Measurements from ENCODE around the gene KSR2.
"Not testable (repeated sequence)": the region's sequence is repeated elsewhere in the genome, so short reads cannot be mapped to it uniquely, and the experiment has no call there.

The KSR2 gene

DNA sequence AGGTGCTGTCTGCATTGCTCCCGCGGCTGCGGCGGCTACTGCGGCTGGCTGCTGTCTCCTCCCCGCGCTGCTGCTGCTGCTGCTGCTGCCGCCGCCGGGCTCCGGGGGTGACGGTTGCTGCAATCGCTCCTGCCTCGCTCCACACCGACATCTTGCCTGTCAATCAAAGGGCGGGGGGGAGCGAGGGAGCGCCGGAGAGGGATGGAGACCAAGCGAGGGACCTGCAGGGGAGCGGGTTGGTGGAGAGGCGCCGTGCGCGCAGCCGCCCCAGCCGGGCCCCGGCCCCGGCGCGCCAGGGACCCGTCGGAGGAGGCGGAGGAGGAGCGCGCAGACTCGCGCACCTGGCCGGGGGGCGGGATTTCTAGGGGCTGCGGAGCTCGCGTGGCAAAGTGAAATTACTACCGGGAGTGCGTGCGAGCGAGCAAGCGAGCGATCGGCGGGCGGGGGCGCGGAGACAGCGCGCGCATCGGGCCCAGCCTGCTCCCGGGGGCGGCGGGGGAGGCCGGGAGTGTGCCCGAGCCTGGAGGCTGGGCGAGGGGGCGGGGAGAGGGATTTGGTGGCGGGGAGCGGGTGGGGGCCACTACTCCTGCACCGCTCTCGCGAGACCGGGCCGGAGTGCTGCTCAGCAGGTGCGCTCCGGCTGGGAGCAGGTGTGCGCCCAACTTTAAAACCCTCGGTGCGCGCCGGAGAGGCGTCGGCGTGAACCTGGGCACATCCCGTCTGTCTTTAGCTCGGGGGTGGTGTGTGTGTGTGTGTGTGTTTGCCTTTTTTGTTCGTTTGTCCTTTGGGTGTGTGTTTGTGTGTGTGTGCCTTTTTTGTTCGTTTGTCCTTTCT lies at the start of gene KSR2:
KSR2 (minus strand) TSS at position 165 of the 834 bp plus-strand sequence. CDS start 735 bp downstream, outside the sequence.
- peak in 3 of 4 experiments; percentile 25 to 51 (median 30) for DNase-seq (ENCODE audit: low read depth in 4 of 4, low spot score in 1 of 4)

DNA sequence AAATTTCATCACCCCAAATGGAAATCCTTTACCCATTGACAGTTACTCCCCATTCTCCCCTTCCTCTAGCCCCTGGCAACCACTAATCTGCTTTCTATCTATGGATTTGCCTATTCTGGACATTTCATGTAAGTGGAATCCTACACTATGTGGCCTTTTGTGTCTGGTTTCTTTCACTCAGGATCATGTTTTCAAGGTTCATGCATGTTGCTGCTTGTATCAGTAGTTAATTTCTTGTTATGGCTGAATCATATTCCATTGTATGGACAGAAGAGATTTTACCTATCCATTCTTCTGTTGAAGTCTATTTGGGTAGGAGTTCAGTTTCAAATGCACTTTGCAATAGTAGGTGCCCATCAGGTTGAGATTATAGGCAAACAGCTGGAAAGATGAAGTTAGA lies 49.1 kb upstream of the KSR2 start:
- no peak for DNase-seq (ENCODE audit: low read depth in 4 of 4, low spot score in 1 of 4)

DNA sequence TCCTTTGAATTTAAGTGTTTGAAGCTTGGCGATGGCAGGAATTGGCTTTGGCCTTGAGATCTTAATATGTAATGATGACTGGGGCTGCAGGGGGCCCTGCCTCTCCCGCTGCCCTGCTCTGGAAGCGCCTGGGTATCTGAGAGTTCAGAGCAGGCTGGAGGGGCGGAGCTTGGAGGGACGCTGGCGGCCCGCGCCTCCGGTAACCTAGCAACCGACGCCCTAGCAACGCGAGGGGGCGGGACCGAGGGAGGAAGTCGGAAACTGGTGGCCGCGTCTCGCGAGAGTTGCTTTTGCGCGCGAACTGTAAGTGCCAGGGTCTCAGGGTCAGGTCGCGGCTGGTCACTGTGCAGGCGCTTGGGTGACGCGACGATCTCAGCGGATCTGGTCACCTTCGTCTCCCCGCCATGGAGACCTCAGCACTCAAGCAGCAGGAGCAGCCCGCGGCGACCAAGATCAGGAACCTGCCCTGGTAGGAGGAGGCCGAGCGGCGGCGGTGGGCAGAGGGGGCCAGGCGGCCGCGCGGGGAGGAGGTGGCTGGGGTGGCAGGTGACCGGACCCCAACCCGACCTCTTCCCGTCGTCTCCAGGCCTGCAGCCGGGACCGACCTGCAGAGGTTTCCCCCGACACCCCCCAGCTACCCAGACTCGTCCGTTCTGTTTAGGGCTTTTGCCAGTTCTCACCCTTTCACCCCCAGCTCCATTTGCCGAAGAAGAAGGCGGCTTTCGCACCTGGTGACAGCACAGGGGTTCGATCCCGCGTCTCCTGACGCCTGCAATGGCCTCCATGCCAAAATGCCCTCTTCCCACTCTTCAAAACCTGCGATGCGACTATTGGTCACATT lies 47.9 kb upstream of the KSR2 start, which contains the start of gene RFC5:
RFC5 (plus strand) TSS at position 280 of the 841 bp plus-strand sequence; CDS start at position 405, 125 bp downstream.
- peak; percentile 96 to 99 (median 96) for DNase-seq (ENCODE audit: low read depth in 4 of 4, low spot score in 1 of 4)

DNA sequence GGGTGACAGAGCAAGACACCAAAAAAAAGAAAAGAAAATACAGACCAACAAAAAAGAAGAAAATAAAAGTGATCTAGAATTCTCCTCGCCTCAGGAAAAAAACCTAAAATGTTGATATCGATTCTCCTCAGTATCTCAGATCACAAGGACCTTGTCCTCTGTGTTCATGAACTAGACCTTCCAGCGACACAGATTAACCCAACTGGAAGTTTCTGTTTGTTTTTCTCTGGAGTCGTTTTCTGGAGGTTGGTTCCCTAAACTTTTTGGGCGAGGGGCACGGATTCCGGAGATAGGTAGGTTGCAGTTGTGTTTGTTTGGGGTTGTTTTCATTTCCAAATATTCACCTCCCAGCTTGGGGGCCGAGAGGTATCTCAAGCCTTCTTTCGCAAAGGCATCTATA lies 47.2 kb upstream of the KSR2 start:
- no peak for DNase-seq (ENCODE audit: low read depth in 4 of 4, low spot score in 1 of 4)

DNA sequence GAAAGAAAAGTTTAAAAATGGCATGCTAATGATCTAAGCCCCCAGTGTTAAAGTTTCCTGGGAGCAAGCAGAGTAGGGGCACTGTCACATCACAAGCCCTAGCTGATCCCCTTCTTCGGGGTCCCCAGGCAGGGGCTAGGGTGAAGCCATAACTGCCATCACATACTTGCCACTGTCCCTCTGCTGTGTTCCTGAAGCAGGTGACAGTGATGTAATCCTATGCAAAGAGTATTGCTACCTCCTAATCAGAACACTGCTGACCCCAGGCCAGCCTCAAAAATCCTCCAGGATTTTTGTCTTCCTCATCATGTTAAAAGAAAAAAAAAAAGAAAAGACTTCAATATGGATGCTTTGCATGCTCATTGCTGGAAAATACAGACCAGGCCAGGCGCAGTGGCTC lies 46.5 kb upstream of the KSR2 start:
- DNase-seq (ENCODE audit: low read depth in 4 of 4, low spot score in 1 of 4), result no peak

DNA sequence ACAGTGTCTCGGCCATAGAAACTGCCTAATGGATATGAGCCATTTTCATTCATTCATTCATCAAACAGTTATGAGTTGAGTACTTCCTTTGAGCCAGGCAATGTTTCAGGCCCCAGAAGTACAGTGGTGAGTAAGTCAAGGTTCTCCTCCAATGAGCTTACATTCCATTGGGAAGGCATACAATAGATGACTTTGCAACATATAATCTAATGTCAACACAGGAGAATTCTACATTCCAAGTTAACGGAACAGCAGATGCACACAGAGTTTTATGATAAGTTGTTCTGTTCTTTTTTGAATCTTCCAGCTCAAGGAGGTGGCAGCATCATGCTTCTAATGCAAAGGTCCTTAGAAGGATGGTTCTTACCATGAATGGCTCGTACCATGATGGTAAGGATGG lies 44.5 kb upstream of the KSR2 start:
- no peak for DNase-seq (ENCODE audit: low read depth in 4 of 4, low spot score in 1 of 4)

DNA sequence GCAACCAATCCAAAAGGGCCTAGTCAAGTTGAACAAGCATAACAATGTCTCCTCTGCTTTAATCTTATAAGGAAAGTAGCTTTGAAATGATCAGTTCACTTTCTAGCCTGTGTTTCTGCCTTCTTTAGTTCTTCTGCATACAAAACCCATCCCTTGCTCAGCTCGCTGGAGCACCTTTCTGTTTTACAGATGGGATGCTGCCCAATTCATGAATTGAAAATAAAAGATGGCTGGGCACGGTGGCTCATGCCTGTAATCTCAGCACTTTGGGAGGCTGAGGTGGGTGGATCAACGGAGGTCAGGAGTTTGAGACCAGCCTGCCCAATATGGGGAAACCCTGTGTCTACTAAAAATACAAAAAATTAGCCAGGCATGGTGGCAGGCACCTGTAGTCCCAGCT lies 43.2 kb upstream of the KSR2 start:
- no peak for DNase-seq (ENCODE audit: low read depth in 4 of 4, low spot score in 1 of 4)

DNA sequence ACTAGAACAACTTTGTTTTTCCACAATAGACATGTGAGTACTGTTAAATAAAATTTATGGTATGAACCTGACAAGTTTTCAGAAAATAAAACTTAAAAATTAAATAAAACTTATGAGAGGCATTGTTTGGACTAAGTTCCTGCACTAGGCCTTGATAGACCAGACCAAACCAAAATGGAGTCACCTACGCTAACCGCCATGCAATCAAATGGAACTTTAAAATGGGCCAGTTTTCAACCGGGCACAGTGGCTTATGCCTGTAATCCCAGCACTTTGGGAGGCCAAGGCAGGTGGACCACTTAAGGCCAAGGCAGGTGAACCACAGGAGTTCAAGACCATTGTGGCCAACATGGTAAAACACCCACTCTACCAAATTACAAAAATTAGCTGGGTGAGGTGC lies 42.6 kb upstream of the KSR2 start:
- DNase-seq (ENCODE audit: low read depth in 4 of 4, low spot score in 1 of 4), result no peak

DNA sequence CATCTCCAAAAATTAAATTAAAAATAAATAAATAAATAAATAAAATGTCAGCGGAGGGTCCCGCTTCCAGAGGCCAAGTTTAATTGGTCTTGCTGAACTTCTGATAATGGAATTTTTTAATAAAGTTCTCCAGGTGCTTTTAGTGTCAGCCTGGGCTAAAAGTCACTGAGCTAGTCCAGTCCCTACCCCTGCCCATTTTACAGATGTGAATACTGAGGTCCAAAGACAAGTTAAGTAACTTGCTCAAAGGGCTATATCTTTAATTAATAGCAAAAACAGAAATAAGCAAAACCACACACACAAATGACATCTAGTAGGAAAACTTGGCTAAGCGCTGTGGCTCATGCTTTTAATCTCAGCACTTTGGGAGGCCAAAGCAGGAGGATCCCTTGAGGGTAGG lies 42.1 kb upstream of the KSR2 start:
- DNase-seq (ENCODE audit: low read depth in 4 of 4, low spot score in 1 of 4), result no peak

DNA sequence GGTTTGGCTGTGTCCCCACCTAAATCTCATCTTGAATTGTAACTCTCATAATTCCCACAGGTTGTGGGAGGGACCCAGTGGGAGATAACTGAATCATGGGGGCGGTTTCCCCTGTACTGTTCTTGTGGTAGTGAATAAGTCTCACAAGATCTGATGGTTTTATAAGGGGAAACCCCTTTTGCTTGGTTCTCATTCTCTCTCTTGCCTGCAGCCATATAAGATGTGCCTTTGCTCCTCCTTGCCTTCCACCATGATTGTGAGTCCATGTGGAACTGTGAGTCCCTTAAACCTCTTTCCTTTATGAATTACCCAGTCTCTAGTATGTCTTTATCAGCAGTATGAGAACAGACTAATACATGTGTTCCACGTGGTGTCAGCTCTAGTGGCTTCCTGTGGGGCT lies 31.0 kb upstream of the KSR2 start:
- not testable (repeated sequence) for DNase-seq (ENCODE audit: low read depth in 4 of 4, low spot score in 1 of 4)

DNA sequence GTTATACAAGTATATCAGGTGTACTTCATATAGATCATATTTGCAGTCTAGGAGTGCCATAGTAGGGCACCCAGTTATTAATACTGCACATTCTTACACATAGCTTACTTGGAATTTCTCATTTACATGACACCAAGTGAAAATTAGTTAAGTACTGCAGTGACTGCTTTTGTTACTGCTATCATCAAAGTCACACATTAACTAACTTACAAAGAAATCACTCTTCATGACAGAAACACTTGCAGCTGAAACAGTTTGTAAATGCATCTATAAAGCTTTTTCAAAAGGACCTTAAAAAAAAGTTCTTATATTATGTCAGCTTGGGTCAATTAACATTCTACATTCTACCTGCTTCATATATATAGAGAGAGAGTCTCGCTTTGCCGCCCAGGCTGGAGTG lies 29.9 kb upstream of the KSR2 start:
- no peak for DNase-seq (ENCODE audit: low read depth in 4 of 4, low spot score in 1 of 4)

DNA sequence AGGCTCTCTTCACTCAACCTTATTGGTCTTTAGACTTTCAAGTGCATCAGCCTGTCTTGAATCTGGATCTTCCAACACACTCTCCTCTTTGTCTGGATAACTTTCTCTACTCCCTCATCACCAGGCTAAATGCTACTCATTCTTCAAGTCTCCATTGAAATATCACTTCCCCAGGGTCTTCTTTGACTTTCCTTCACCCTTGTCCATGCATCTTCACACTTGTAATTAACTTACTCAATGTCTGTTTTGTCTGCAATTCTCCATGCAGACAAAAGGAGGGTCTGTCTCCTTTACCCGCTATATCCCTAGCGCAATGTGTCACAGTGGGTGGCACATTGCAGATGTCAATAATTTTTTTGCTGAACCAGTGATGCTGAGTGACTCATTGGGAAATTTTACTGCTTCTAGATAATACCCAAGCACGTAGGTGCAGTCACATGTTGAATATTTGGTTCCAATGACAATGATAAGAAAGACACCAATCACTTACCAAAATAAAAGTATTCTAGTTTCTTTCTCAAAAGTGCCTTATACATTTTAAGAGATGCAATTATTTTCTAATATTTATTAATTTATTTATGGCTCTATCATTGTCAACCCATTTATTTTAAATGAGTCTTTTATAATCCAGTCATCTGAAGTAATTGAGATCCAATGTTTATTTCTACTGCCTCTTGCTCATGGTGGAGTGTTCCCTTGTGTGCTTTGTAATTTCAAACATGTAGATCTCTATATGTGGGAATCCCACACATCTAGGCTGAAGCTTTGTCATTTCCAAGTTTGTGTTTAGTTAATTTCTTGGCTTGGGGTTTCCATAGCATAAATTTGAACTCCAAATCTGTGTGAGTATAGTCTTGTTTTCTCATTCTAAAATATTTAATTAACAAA lies 26.0 kb upstream of the KSR2 start:
- no peak for DNase-seq (ENCODE audit: low read depth in 4 of 4, low spot score in 1 of 4)

DNA sequence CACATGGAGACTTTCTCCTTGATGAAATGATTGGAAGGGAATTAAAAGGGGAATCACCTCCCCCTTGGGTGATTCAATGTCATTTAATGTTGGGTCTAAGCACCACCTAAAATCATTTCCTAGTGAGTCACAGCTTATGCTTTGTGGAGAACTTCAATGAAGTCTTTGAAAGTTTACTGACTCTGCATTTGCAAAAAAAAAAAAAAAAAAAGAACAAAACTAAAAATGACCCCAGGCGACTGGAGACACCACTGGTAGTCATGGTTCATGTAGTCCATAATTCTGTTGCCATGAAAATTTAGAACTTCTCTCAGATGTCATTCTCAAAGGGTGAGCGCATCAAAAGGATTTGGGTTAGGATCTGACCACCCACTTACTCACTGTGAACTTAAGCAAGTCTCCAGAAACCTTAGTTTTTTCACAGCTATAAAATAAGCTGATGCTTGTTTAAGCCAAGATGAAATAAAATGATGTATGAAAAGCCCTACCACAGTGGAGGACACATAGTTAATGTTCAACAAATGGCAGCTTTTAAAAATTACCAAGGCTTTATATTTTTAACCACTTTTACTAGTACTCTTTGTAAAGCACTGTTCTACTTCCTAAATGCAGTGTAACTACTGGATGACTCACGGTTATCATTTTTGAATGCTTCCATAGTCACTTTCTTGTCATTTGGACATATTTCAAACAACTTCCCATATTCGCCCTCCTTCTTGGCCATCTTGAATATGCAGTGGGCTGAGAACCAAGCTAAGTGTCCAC lies 18.1 kb upstream of the KSR2 start:
- DNase-seq (ENCODE audit: low read depth in 4 of 4, low spot score in 1 of 4), result no peak

DNA sequence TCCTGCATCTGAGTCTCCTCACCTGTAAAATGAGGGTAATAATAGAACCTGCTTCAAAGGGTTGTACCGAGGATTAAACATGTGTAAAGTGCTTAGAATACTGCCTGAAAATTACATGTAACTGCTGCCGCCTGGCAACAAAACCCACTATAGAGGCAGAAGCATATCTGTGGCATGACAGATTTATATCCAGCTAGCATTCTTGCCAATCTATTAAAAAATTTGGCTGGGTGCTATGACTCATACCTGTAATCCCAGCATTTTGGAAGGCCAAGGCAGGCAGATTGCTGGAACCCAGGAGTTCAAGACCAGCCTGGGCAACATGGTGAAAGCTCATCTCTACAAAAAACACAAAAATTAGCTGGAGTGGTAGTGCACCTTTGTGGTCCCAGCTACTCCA lies 16.4 kb upstream of the KSR2 start:
- DNase-seq (ENCODE audit: low read depth in 4 of 4, low spot score in 1 of 4), result no peak

DNA sequence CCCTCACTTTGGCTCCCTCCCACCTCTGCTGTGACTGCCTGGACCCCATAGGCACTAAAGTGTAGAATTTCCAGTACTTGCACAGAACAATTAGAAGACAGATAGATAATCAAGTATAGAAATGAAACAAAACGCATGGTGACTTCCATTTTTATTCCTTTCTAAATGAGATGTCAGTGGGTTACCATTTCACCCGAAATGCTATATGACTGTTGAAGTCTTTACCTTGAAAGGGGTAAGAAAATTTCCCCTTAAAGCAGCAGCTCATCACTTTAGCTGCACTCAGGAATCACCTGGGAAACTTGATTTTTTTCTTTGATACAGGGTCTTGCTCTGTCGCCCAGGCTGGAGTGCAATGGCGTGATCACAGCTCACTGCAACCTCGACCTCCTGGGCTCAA lies 12.5 kb upstream of the KSR2 start:
- DNase-seq (ENCODE audit: low read depth in 4 of 4, low spot score in 1 of 4), result no peak

DNA sequence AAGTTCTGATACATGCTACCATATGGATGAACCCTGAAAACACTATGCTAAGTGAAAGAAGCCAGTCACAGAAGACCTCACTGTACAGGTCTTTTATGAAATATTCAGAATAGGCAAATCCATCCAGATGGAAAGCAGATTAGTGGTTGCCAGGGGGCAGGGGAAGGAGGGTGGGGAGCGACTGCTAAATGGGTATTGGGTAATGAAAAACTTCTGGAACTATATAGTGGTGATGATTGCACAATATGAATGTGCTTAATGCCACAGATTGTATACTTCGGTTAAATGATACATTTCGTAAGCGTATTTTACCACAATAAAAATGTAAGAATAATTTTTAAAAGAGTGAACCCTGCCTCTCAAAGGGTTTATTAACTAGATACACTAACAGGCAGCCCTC lies 11.8 kb upstream of the KSR2 start:
- no peak for DNase-seq (ENCODE audit: low read depth in 4 of 4, low spot score in 1 of 4)

DNA sequence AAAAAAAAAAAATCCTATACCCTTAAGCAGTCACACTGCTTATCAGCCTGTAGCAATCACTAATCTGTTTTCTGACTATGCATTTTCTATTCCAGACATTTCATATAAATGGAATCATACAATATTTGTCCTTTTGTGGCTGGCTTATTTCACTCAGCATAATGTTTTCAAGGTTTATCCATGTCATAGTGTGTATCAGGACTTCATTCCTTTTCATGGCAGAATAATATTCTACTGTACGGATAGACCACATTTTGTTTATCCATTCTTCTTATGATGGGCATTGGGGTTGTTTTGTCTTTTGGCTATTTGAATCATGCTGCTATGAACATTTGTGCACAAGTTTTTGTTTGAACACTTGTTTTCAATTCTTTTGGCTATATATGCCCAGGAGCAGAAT lies 8.6 kb upstream of the KSR2 start:
- no peak for DNase-seq (ENCODE audit: low read depth in 4 of 4, low spot score in 1 of 4)

DNA sequence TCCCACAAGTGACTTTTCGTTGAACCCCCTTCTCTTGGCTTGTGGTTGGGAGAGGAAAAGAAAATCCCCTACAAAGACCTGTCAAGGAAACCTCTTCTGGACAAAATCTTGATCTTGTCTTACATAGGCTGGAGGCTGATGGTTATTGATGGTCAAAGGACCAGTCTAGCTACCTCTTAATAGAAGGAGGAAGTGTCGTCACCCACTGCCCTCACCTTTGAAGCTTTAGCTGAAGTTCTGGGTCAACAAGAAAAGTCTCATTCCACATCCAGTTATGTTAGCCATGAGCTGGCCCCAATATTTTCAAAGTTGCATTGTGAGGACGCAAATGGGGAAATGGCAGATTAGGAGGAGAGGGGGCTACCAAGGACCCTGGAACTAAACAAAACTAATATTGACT lies 6.2 kb upstream of the KSR2 start:
- no peak for DNase-seq (ENCODE audit: low read depth in 4 of 4, low spot score in 1 of 4)

DNA sequence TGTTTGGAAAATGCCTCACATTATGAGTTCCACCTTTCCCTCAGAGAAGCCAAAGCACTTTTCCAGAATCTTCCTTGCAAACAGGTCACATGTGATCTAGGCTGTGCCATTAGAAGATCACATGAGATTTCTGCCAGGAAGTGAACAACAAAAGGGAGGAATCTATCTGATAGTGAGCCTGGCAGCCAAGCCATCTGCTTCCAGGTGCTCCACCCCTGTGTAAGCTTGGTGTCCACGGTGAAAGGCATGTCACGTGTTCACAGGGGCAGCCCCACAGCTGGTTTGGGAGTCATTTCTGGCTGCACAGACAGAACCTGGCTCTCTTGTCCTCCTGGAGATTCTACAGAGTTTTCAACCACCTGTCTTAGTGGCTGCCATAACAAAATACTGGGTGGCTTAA lies 3.5 kb upstream of the KSR2 start:
- DNase-seq (ENCODE audit: low read depth in 4 of 4, low spot score in 1 of 4), result no peak

DNA sequence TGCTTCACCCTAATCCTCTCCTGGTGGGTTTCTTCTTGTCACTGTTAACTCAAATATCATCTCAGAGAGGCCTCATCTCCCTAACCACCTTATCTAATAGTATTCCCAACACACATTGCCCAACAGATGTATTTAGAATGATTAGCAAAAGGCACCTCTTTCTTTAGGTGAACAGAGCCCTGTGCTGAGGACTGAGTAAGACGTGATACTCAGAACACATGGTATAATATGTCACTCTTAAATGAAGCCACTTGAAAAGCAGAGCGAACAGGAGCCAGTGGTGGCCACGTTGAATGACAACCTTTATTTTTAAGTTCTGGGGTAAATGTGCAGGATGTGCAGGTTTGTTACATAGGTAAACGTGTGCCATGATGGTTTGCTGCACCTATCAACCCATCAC lies 1.5 kb upstream of the KSR2 start:
- DNase-seq (ENCODE audit: low read depth in 4 of 4, low spot score in 1 of 4), result no peak
